ENCODE measurements around the gene PGF.

PGF gene

GRCh38 chr14:74915826-74916225 is 39.6 kb downstream of the PGF start:
- DNase-seq, result no peak

- no peak for DNase-seq
These were observed 40.0 kb downstream of the PGF start for GRCh38 chr14:74915426-74915825.

GRCh38 chr14:74913986-74914573 is 41.3 kb downstream of the PGF start:
- DNase-seq, result no peak

- no peak for DNase-seq
These were observed 41.9 kb downstream of the PGF start for GRCh38 chr14:74913393-74913910.

GRCh38 chr14:74912801-74913200 is 42.6 kb downstream of the PGF start:
- DNase-seq, result no peak

- DNase-seq, result no peak
These were observed 43.3 kb downstream of the PGF start for GRCh38 chr14:74912111-74912510.

GRCh38 chr14:74911704-74912103 is 43.7 kb downstream of the PGF start:
- no peak for DNase-seq

GRCh38 chr14:74911221-74911620 is 44.2 kb downstream of the PGF start:
- DNase-seq, result no peak

GRCh38 chr14:74910556-74910955 is 44.8 kb downstream of the PGF start:
- DNase-seq, result no peak

- DNase-seq, result no peak
These were observed 45.5 kb downstream of the PGF start for GRCh38 chr14:74909911-74910310.

GRCh38 chr14:74909501-74909900 is 45.9 kb downstream of the PGF start:
- DNase-seq, result no peak

GRCh38 chr14:74908861-74909341 is 46.5 kb downstream of the PGF start:
- no peak for DNase-seq

GRCh38 chr14:74907744-74908143 is 47.7 kb downstream of the PGF start:
- DNase-seq, result no peak

- no peak for DNase-seq
These were observed 48.4 kb downstream of the PGF start for GRCh38 chr14:74906925-74907521.

- peak; percentile 64 for DNase-seq
These were observed 49.7 kb downstream of the PGF start for GRCh38 chr14:74905595-74906142.

GRCh38 chr14:74904635-74905503 is 50.5 kb downstream of the PGF start:
- no peak for DNase-seq

GRCh38 chr14:74902941-74903705 is 52.3 kb downstream of the PGF start:
- DNase-seq, result no peak

- DNase-seq, result no peak
These were observed 56.7 kb downstream of the PGF start for GRCh38 chr14:74898694-74899093.

GRCh38 chr14:74898083-74898482 is 57.3 kb downstream of the PGF start:
- no peak for DNase-seq

GRCh38 chr14:74897642-74898041 is 57.8 kb downstream of the PGF start:
- no peak for DNase-seq

GRCh38 chr14:74896400-74896799 is 59.0 kb downstream of the PGF start:
- DNase-seq, result no peak

GRCh38 chr14:74893614-74894091 is 61.7 kb downstream of the PGF start:
- DNase-seq, result no peak
